Activated naive CD8-positive, alpha-beta T cell treated with anti-CD3 and anti-CD28 coated beads for 36 hours (primary cell): ENCODE measurements around the gene ZNF584. TPM values are rescaled to one million over a fixed set of nuclear protein-coding genes. Genes with fewer than 3 reads are reported as not detected.

ENCODE experiments used
- DNase-seq: peaks from one replicate; pipeline ENCODE4 v3.0.0; 2021
- H3K27ac Mint-ChIP-seq: one replicate; pipeline ENCODE4 v1.8.0; 2022; ENCODE audit warnings: mild to moderate bottlenecking, moderate library complexity, mixed read lengths
- H3K27me3 Mint-ChIP-seq: one replicate; pipeline ENCODE4 v1.8.0; 2022; ENCODE audit warnings: mild to moderate bottlenecking, mixed read lengths
- H3K36me3 Mint-ChIP-seq: one replicate; pipeline ENCODE4 v1.8.0; 2021; ENCODE audit warnings: mild to moderate bottlenecking, mixed read lengths
- H3K4me1 Mint-ChIP-seq: one replicate; pipeline ENCODE4 v1.8.0; 2021; ENCODE audit warnings: mixed read lengths
- H3K4me3 Mint-ChIP-seq: one replicate; pipeline ENCODE4 v1.8.0; 2022; ENCODE audit warnings: mild to moderate bottlenecking, moderate library complexity, mixed read lengths
- H3K9me3 Mint-ChIP-seq: one replicate; pipeline ENCODE4 v1.8.0; 2022; ENCODE audit warnings: mixed read lengths
- total RNA-seq, 2 experiments: library from RNA; stranded (reverse); gene quantifications; one replicate each; pipeline ENCODE4 v1.2.3, GENCODE V29; 2021

Gene ZNF584
- total RNA-seq, 2 experiments from 2014 or later = 15.1 to 17.2 TPM

DNA sequence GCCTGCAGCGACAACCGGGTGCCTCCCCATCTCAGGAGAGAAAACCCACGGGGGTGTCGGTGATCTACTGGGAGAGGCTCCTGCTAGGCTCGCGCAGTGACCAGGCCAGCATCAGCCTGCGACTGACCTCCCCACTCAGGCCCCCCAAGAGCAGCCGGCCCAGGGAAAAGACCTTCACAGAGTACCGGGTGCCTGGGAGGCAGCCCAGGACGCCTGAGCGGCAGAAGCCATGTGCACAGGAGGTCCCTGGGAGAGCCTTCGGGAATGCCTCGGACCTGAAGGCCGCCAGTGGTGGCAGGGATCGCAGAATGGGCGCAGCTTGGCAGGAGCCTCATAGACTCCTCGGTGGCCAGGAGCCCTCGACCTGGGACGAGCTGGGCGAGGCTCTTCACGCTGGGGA, 46.9 kb downstream of the ZNF584 start:
- Mint-ChIP-seq H3K27ac (no peak overlapping the region), H3K9me3 (no peaks in the 10 kb centered on the region), H3K36me3 (peaks cover 21% of the 10 kb centered on the region), H3K4me1 (peaks cover 14% of the 10 kb centered on the region), H3K4me3 (no peak overlapping the region), H3K27me3 (peaks cover 10% of the 10 kb centered on the region)
- no peak for DNase-seq

DNA sequence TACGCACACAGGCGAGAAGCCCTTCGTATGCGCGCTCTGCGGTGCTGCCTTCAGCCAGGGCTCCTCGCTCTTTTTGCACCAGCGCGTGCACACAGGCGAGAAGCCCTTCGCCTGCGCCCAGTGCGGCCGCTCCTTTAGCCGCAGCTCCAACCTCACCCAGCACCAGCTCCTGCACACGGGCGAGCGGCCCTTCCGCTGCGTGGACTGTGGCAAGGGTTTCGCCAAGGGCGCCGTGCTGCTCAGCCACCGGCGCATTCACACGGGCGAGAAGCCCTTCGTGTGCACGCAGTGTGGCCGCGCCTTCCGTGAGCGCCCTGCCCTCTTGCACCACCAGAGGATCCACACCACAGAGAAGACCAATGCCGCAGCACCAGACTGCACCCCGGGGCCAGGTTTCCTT, 47.7 kb downstream of the ZNF584 start:
- H3K9me3 Mint-ChIP-seq = no peaks in the 10 kb centered on the region
- H3K27ac Mint-ChIP-seq = no peak overlapping the region
- H3K4me3 Mint-ChIP-seq = no peak overlapping the region
- H3K36me3 Mint-ChIP-seq = peaks cover 21% of the 10 kb centered on the region
- H3K27me3 Mint-ChIP-seq = peaks cover 2% of the 10 kb centered on the region
- H3K4me1 Mint-ChIP-seq = peaks cover 9% of the 10 kb centered on the region
- DNase-seq = no peak

DNA sequence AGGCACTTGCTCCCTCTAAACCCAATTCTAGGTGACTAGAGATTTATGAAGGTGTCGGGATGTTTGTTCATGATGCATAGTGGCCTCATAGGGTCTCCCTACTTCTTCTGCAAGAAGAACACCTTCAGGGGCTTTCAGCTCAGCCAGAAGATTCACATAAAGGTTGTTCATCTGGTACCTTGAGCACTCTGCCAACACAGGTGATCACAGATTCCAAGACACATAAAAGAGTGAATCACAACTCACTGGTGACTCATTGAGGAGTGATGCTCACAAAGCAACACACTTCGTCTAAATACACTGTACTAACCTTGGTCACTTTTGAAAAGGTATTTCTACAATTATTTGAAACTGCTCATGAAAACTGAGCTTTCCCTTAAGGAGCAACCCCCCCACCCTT, 51.6 kb downstream of the ZNF584 start:
- Mint-ChIP-seq H3K27ac (no peak overlapping the region), H3K36me3 (peaks cover 15% of the 10 kb centered on the region), H3K9me3 (no peaks in the 10 kb centered on the region), H3K4me1 (peaks cover 3% of the 10 kb centered on the region), H3K27me3 (no peaks in the 10 kb centered on the region), H3K4me3 (no peak overlapping the region)
- DNase-seq = no peak

DNA sequence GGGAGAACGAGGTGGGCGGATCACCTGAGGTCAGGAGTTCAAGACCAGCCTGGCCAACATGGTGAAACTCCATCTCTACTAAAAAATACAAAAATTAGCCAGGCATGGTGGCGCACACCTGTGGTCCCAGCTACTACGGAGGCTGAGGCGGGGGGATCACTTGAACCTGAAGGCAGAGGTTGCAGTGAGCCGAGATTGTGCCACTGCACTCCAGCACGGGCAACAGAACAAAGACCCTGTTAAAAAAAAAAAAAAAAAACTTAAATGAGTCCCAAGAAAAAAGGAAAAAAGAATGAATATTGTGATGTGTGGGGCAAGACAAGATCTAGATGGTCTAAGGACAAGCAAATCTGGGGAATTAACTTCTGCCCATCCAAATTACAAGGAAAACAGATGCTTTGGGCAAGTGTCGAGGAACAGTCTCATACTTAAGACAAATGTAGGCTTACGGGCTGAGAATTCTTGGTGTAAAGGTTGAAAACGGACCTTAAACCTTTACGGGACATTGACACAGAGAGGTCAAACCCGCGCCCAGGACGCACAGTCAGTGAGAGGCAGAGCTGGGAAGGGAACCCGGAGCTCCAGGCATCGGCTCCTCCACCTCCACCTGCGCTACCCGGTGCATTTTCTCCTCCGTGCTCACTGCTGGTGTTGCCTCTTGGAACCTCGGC, 57.8 kb downstream of the ZNF584 start:
- Mint-ChIP-seq H3K27me3 (no peaks in the 10 kb centered on the region), H3K9me3 (no peaks in the 10 kb centered on the region), H3K36me3 (peaks cover 14% of the 10 kb centered on the region), H3K27ac (no peak overlapping the region), H3K4me3 (peak overlapping the region; percentile 91), H3K4me1 (peaks cover 19% of the 10 kb centered on the region)
- no peak for DNase-seq

DNA sequence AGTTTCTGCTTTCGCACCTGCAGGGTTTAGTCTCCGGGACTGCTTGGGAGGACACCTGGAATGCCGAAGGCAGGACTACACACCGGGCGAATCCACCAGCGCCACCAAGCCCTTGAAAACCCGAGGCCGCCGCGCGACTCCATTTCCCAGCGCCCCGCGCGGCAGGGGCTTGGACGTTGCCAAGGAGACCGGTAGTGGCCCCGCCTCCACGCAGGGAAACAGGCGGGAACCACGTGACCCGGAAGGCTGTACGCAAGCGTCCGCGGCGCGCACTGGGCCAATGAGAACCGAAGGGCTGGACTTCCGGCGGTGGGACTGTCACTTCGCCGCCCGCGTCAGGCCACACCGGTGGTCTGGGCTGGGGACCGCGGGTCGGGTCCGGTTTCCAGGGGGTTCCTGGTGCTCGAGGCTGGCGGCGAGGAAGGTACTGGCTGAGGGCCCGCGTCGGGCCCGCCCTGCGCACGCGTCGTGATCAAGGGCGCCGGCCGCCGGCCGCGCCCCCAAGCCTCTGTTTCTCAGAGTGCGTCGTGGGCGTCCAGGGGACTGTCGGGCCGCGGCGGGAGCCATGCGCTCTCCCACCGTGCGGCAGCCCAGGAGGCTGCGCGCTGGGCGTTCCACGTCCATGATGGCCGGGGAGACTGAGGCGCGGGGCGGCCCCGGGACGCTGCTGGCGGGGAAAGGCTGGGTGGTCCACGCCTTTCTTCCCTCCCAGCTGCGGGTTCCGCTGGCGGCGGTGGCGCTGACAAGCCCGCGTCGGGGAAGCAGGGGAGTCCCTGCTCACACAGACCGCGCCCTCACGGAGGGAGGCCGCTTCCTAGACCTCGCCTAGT, 58.5 kb downstream of the ZNF584 start, which contains the start of gene ZNF324:
ZNF324 (plus strand) TSS at position 321 of the 830 bp plus-strand sequence. CDS start 2,106 bp downstream, outside the sequence.
- H3K4me3 Mint-ChIP-seq = peak within 1 kb of the TSS; percentile 91
- peak within 1 kb of the TSS; percentile 77 for H3K27ac Mint-ChIP-seq

More for the DNA sequence above, 58.5 kb downstream of the ZNF584 start, which contains the start of gene ZNF324:
- H3K27me3 Mint-ChIP-seq = no peaks in the 10 kb centered on the region
- H3K9me3 Mint-ChIP-seq = no peaks in the 10 kb centered on the region
- peaks cover 19% of the 10 kb centered on the region for H3K4me1 Mint-ChIP-seq
- peak; percentile 98 for DNase-seq
- H3K36me3 Mint-ChIP-seq = peaks cover 14% of the 10 kb centered on the region

Other genes starting within 250 kb of the ZNF584 start
- 10 to 100 TPM; 27.0 to 30.5 TPM for gene ZNF274, start 225.6 kb upstream of the ZNF584 start, total RNA-seq
- gene ZNF544, start 179.7 kb upstream of the ZNF584 start, total RNA-seq = 10 to 100 TPM; 46.0 to 51.6 TPM
- gene ZNF8, start 129.7 kb upstream of the ZNF584 start, total RNA-seq = 1 to 10 TPM; 4.1 to 4.3 TPM
- 10 to 100 TPM; 79.5 to 82.7 TPM for gene ERVK3-1, start 103.3 kb upstream of the ZNF584 start, total RNA-seq
- 1 to 10 TPM; 2.8 to 3.2 TPM for gene ZSCAN22, start 81.7 kb upstream of the ZNF584 start, total RNA-seq
- gene A1BG, start 55.2 kb upstream of the ZNF584 start, total RNA-seq = 10 to 100 TPM; 18.7 to 23.2 TPM
- 1 to 10 TPM; 1.5 to 1.7 TPM for gene ZNF497, start 45.9 kb upstream of the ZNF584 start, total RNA-seq
- gene ZNF837, start 27.6 kb upstream of the ZNF584 start, total RNA-seq = 1 to 10 TPM; 2.0 to 2.1 TPM
- 1,000 to 10,000 TPM; 1,717 to 1,777 TPM for gene RPS5, start 21.4 kb upstream of the ZNF584 start, total RNA-seq
- gene RNF225, start 13.0 kb upstream of the ZNF584 start, total RNA-seq = 1 to 10 TPM in 1 of 2 experiments, under 1 TPM in 1; 0.82 to 1.6 TPM
- gene ZNF132, start 31.5 kb downstream of the ZNF584 start, total RNA-seq = 1 to 10 TPM; 4.3 TPM
- gene ZNF324B, start 43.0 kb downstream of the ZNF584 start, total RNA-seq = 10 to 100 TPM in 1 of 2 experiments, 1 to 10 TPM in 1; 9.4 to 10.1 TPM
- gene ZNF324, start 58.4 kb downstream of the ZNF584 start, total RNA-seq = 10 to 100 TPM; 12.8 to 13.7 TPM
- gene ZNF446, start 67.7 kb downstream of the ZNF584 start, total RNA-seq = 1 to 10 TPM; 4.2 to 5.3 TPM
- 10 to 100 TPM; 23.4 to 28.0 TPM for gene SLC27A5, start 103.3 kb downstream of the ZNF584 start, total RNA-seq
- gene ZBTB45, start 111.2 kb downstream of the ZNF584 start, total RNA-seq = 10 to 100 TPM; 11.1 to 11.8 TPM
- gene TRIM28, start 135.4 kb downstream of the ZNF584 start, total RNA-seq = 100 to 1,000 TPM; 671 to 701 TPM
- gene CHMP2A, start 146.5 kb downstream of the ZNF584 start, total RNA-seq = 10 to 100 TPM; 76.9 to 79.2 TPM
- gene UBE2M, start 150.0 kb downstream of the ZNF584 start, total RNA-seq = 100 to 1,000 TPM; 154 to 162 TPM
- gene MZF1, start 164.7 kb downstream of the ZNF584 start, total RNA-seq = 10 to 100 TPM in 1 of 2 experiments, 1 to 10 TPM in 1; 10.0 to 10.2 TPM